Breast epithelium (tissue), 3 donors: Measurements from ENCODE around the gene C2CD2L.

Experiments
- CTCF ChIP-seq, 3 donors: fragments of 450-650 bp; IDR thresholded peaks; one replicate each; pipeline ENCODE4 v1.5.1; 2016 to 2017; ENCODE audit warnings: antibody characterized with exemption in 3 of 3, mild to moderate bottlenecking in 3 of 3, moderate library complexity in 3 of 3
- POLR2A ChIP-seq: fragments of 450-650 bp; IDR thresholded peaks from one replicate; pipeline ENCODE4 v1.6.1; 2016; ENCODE audit warnings: antibody characterized with exemption, mild to moderate bottlenecking, moderate library complexity

DNA sequence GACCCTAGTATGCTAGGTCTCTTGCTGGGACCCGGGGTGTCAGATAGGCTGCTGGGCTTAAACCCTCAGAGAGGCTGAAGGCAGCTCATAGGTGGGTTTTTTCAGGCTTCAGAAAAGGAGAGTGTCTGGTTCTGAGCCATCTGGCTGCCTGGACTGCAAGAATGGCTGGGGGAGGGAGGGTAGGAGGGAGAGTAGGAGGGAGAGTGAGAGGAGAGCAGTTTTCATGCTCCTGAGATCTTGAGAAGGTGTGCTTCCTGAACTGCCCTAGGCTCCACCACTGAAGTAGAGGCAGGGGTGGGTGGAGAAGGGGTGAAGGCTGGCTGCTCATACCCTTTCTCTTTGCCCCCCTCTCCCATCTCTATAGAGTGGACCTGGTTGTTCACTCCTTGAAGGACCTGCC lies 17.8 kb upstream of the C2CD2L start:
- TF ChIP-seq POLR2A (no peak), CTCF (IDR thresholded peaks at IDR 0.05) (no peak)
